NCI-H460 (cell line): ENCODE measurements around the gene SHISA9. TPM values are rescaled to one million over a fixed set of nuclear protein-coding genes. Genes with fewer than 3 reads are reported as not detected.

Experiments
- DNase-seq: peaks from one replicate; pipeline ENCODE4 v3.0.0-alpha.2; 2016; ENCODE audit warnings: low read depth; ENCODE audit errors: extremely low read depth
- total RNA-seq: library from RNA; depleted of rRNA; stranded (reverse); fragments of >200 nt; shearing (Covaris generic); gene quantifications from 2 replicates; pipeline ENCODE4 v1.2.3, GENCODE V29; 2014

The SHISA9 gene
- total RNA-seq, 1 experiment from 2014 or later: 0.02 TPM

GRCh38 chr16:13154799-13155198 is 253.4 kb downstream of the SHISA9 start:
- DNase-seq: no peak

GRCh38 chr16:13155377-13155776 is 254.0 kb downstream of the SHISA9 start:
- no peak for DNase-seq

- no peak for DNase-seq
Observed at GRCh38 chr16:13155780-13156179, 254.4 kb downstream of the SHISA9 start.

- no peak for DNase-seq
Observed at GRCh38 chr16:13157082-13157481, 255.7 kb downstream of the SHISA9 start.

GRCh38 chr16:13158427-13158826 is 257.0 kb downstream of the SHISA9 start:
- DNase-seq: no peak

- no peak for DNase-seq
Observed at GRCh38 chr16:13165024-13165423, 263.6 kb downstream of the SHISA9 start.

- DNase-seq: no peak
Observed at GRCh38 chr16:13168091-13168572, 266.7 kb downstream of the SHISA9 start.

GRCh38 chr16:13171313-13171712 is 269.9 kb downstream of the SHISA9 start:
- DNase-seq: no peak

- DNase-seq: no peak
Observed at GRCh38 chr16:13176711-13177110, 275.3 kb downstream of the SHISA9 start.

- DNase-seq: no peak
Observed at GRCh38 chr16:13178318-13178717, 276.9 kb downstream of the SHISA9 start.

GRCh38 chr16:13181432-13181831 is 280.0 kb downstream of the SHISA9 start:
- DNase-seq: no peak

- DNase-seq: no peak
Observed at GRCh38 chr16:13186813-13187212, 285.4 kb downstream of the SHISA9 start.

GRCh38 chr16:13189250-13189649 is 287.9 kb downstream of the SHISA9 start:
- no peak for DNase-seq

GRCh38 chr16:13193721-13194120 is 292.3 kb downstream of the SHISA9 start:
- DNase-seq: no peak

GRCh38 chr16:13194766-13195165 is 293.4 kb downstream of the SHISA9 start:
- no peak for DNase-seq

- no peak for DNase-seq
Observed at GRCh38 chr16:13203725-13204124, 302.3 kb downstream of the SHISA9 start.

- DNase-seq: no peak
Observed at GRCh38 chr16:13205352-13205751, 304.0 kb downstream of the SHISA9 start.

GRCh38 chr16:13206606-13207005 is 305.2 kb downstream of the SHISA9 start:
- no peak for DNase-seq

- no peak for DNase-seq
Observed at GRCh38 chr16:13207151-13207550, 305.8 kb downstream of the SHISA9 start.

- no peak for DNase-seq
Observed at GRCh38 chr16:13223666-13224065, 322.3 kb downstream of the SHISA9 start.

- no peak for DNase-seq
Observed at GRCh38 chr16:13229039-13229438, 327.6 kb downstream of the SHISA9 start.

GRCh38 chr16:13231365-13231764 is 330.0 kb downstream of the SHISA9 start:
- no peak for DNase-seq

GRCh38 chr16:13234999-13235398 is 333.6 kb downstream of the SHISA9 start:
- no peak for DNase-seq
